WTC11 (cell line): ENCODE results near the gene TANGO6.

Experiments
- ATF2 ChIP-seq: sonication (generic); formaldehyde crosslinking; IDR thresholded peaks from 2 replicates; pipeline ENCODE4 v1.8.1; 2022; ENCODE audit warnings: low read depth, missing genetic modification reagents, borderline replicate concordance
- ATF6 ChIP-seq: sonication (generic); formaldehyde crosslinking; IDR thresholded peaks from 2 replicates; pipeline ENCODE4 v1.8.1; 2023; ENCODE audit warnings: mild to moderate bottlenecking, missing genetic modification reagents
- CTCF ChIP-seq: fragments of 200-600 bp; IDR thresholded peaks from 2 replicates; pipeline ENCODE4 v1.8.0; 2022; ENCODE audit warnings: antibody characterized with exemption
- ETV6 ChIP-seq: sonication (generic); formaldehyde crosslinking; IDR thresholded peaks from 2 replicates; pipeline ENCODE4 v1.8.1; 2022; ENCODE audit warnings: mild to moderate bottlenecking, missing genetic modification reagents
- GABPB1 ChIP-seq: sonication (generic); formaldehyde crosslinking; IDR thresholded peaks from 2 replicates; pipeline ENCODE4 v1.8.1; 2023; ENCODE audit warnings: mild to moderate bottlenecking, missing genetic modification reagents
- MLX ChIP-seq: sonication (generic); formaldehyde crosslinking; IDR thresholded peaks from 2 replicates; pipeline ENCODE4 v1.8.1; 2023; ENCODE audit warnings: mild to moderate bottlenecking, missing genetic modification reagents, moderate library complexity
- MYBL2 ChIP-seq: sonication (generic); formaldehyde crosslinking; IDR thresholded peaks from 2 replicates; pipeline ENCODE4 v1.8.1; 2023; ENCODE audit warnings: mild to moderate bottlenecking, moderate library complexity, missing genetic modification reagents
- SMAD3 ChIP-seq: sonication (generic); formaldehyde crosslinking; IDR thresholded peaks from 2 replicates; pipeline ENCODE4 v1.8.0; 2022; ENCODE audit warnings: missing genetic modification reagents, mild to moderate bottlenecking, borderline replicate concordance
- ZNF219 ChIP-seq: sonication (generic); formaldehyde crosslinking; IDR thresholded peaks from 2 replicates; pipeline ENCODE4 v1.8.0; 2023; ENCODE audit warnings: missing genetic modification reagents, mild to moderate bottlenecking, borderline replicate concordance
- ZNF263 ChIP-seq: sonication (generic); formaldehyde crosslinking; IDR thresholded peaks from 2 replicates; pipeline ENCODE4 v1.8.1; 2022; ENCODE audit warnings: low read depth, mild to moderate bottlenecking, moderate library complexity, missing genetic modification reagents
- ZNF281 ChIP-seq: sonication (generic); formaldehyde crosslinking; IDR thresholded peaks from 2 replicates; pipeline ENCODE4 v1.8.0; 2023; ENCODE audit warnings: mild to moderate bottlenecking, missing genetic modification reagents
- TF ChIP-seq, protein P1 (sequence below): sonication (generic); formaldehyde crosslinking; IDR thresholded peaks from 2 replicates; pipeline ENCODE4 v1.8.0; 2022; ENCODE audit warnings: missing genetic modification reagents

GRCh38 chr16:69033151-69033949 lies 190.0 kb downstream of the TANGO6 start:
- TF ChIP-seq CTCF (no peak), GABPB1 (CRISPR knock-in tag) (no peak), ATF2 (CRISPR knock-in tag) (no peak), MLX (no peak), ATF6 (no peak), ZNF263 (CRISPR knock-in tag) (no peak), SMAD3 (CRISPR knock-in tag) (no peak), ZNF281 (no peak), ZNF219 (no peak), MYBL2 (CRISPR knock-in tag) (no peak), ETV6 (no peak)
- TF ChIP-seq, protein P1, sequence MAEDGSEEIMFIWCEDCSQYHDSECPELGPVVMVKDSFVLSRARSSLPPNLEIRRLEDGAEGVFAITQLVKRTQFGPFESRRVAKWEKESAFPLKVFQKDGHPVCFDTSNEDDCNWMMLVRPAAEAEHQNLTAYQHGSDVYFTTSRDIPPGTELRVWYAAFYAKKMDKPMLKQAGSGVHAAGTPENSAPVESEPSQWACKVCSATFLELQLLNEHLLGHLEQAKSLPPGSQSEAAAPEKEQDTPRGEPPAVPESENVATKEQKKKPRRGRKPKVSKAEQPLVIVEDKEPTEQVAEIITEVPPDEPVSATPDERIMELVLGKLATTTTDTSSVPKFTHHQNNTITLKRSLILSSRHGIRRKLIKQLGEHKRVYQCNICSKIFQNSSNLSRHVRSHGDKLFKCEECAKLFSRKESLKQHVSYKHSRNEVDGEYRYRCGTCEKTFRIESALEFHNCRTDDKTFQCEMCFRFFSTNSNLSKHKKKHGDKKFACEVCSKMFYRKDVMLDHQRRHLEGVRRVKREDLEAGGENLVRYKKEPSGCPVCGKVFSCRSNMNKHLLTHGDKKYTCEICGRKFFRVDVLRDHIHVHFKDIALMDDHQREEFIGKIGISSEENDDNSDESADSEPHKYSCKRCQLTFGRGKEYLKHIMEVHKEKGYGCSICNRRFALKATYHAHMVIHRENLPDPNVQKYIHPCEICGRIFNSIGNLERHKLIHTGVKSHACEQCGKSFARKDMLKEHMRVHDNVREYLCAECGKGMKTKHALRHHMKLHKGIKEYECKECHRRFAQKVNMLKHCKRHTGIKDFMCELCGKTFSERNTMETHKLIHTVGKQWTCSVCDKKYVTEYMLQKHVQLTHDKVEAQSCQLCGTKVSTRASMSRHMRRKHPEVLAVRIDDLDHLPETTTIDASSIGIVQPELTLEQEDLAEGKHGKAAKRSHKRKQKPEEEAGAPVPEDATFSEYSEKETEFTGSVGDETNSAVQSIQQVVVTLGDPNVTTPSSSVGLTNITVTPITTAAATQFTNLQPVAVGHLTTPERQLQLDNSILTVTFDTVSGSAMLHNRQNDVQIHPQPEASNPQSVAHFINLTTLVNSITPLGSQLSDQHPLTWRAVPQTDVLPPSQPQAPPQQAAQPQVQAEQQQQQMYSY (CRISPR knock-in tag) = no peak
